HG02938 (cell line): ENCODE measurements around the gene SOCS7.
"Not testable (repeated sequence)": the region's sequence is repeated elsewhere in the genome, so short reads cannot be mapped to it uniquely, and the experiment has no call there.

ENCODE experiments used
- ATAC-seq: cut with Tn5 transposase; IDR thresholded peaks from one replicate; pipeline ENCODE4 v1.9.1; 2021; ENCODE audit warnings: mild to moderate bottlenecking, moderate library complexity; ENCODE audit not compliant: unreplicated experiment

The SOCS7 gene

GRCh38 chr17:38434178-38434665, 82.6 kb downstream of the SOCS7 start:
- ATAC-seq = no peak

- ATAC-seq = no peak
These were observed 84.2 kb downstream of the SOCS7 start for GRCh38 chr17:38435795-38436194.

GRCh38 chr17:38436386-38436785, 84.7 kb downstream of the SOCS7 start:
- no peak for ATAC-seq

- ATAC-seq = not testable (repeated sequence)
These were observed 85.7 kb downstream of the SOCS7 start for GRCh38 chr17:38437313-38437712.

GRCh38 chr17:38439436-38439835, 87.8 kb downstream of the SOCS7 start:
- no peak for ATAC-seq

GRCh38 chr17:38440614-38441397, 89.2 kb downstream of the SOCS7 start:
- no peak for ATAC-seq

GRCh38 chr17:38441429-38442061, 89.9 kb downstream of the SOCS7 start:
- ATAC-seq = no peak

GRCh38 chr17:38442548-38442947, 90.9 kb downstream of the SOCS7 start:
- ATAC-seq = no peak

- no peak for ATAC-seq
These were observed 91.8 kb downstream of the SOCS7 start for GRCh38 chr17:38443356-38444031.

- ATAC-seq = no peak
These were observed 92.5 kb downstream of the SOCS7 start for GRCh38 chr17:38444151-38444550.

- ATAC-seq = no peak
These were observed 96.0 kb downstream of the SOCS7 start for GRCh38 chr17:38447502-38448085.

- no peak for ATAC-seq
These were observed 96.6 kb downstream of the SOCS7 start for GRCh38 chr17:38448208-38448771.

GRCh38 chr17:38449364-38449763, 97.7 kb downstream of the SOCS7 start:
- ATAC-seq = no peak

GRCh38 chr17:38450557-38451029, 98.9 kb downstream of the SOCS7 start:
- ATAC-seq = no peak

- ATAC-seq = no peak
These were observed 99.6 kb downstream of the SOCS7 start for GRCh38 chr17:38451030-38451839.

GRCh38 chr17:38451840-38452529, 100.3 kb downstream of the SOCS7 start:
- ATAC-seq = no peak

GRCh38 chr17:38452719-38453118, 101.1 kb downstream of the SOCS7 start:
- ATAC-seq = no peak

GRCh38 chr17:38453951-38454421, 102.3 kb downstream of the SOCS7 start:
- no peak for ATAC-seq

- ATAC-seq = no peak
These were observed 102.9 kb downstream of the SOCS7 start for GRCh38 chr17:38454532-38454931.
